ENCODE measurements around the gene PROM1.

Gene PROM1

GRCh38 chr4:15936495-15936894 lies 147.3 kb downstream of the PROM1 start:
- no peak for DNase-seq

- no peak for DNase-seq
Measured at GRCh38 chr4:15935504-15936402, 148.1 kb downstream of the PROM1 start.

- DNase-seq = no peak
Measured at GRCh38 chr4:15934259-15934658, 149.6 kb downstream of the PROM1 start.

GRCh38 chr4:15931451-15932210 lies 152.2 kb downstream of the PROM1 start:
- DNase-seq = no peak

GRCh38 chr4:15930314-15930713 lies 153.5 kb downstream of the PROM1 start:
- DNase-seq = no peak

GRCh38 chr4:15929540-15929939 lies 154.3 kb downstream of the PROM1 start:
- DNase-seq = no peak

- no peak for DNase-seq
Measured at GRCh38 chr4:15928883-15929282, 154.9 kb downstream of the PROM1 start.

GRCh38 chr4:15926486-15926885 lies 157.3 kb downstream of the PROM1 start:
- DNase-seq = no peak

- no peak for DNase-seq
Measured at GRCh38 chr4:15925830-15926229, 158.0 kb downstream of the PROM1 start.

- DNase-seq = no peak
Measured at GRCh38 chr4:15921592-15921932, 162.3 kb downstream of the PROM1 start.

GRCh38 chr4:15920723-15921591 lies 162.9 kb downstream of the PROM1 start:
- DNase-seq = no peak

GRCh38 chr4:15918484-15919129 lies 165.2 kb downstream of the PROM1 start:
- no peak for DNase-seq
